Testis (tissue), 3 donors: ENCODE results near the gene CCDC154. TPM values are rescaled to one million over a fixed set of nuclear protein-coding genes. Genes with fewer than 3 reads are reported as not detected.

Experiments
- DNase-seq: peaks from one replicate; pipeline ENCODE4 v3.0.0-alpha.2; 2019
- H3K27ac ChIP-seq, 2 donors: fragments of 200-600 bp; sonication (generic); one replicate each; pipeline ENCODE4 v1.5.1; 2019
- H3K27me3 ChIP-seq: fragments of 200-600 bp; sonication (generic); one replicate; pipeline ENCODE4 v1.5.1; 2019
- H3K36me3 ChIP-seq: fragments of 200-600 bp; sonication (generic); one replicate; pipeline ENCODE4 v1.5.1; 2017; ENCODE audit warnings: low read depth; ENCODE audit errors: missing control alignments
- H3K4me1 ChIP-seq: fragments of 200-600 bp; sonication (generic); one replicate; pipeline ENCODE4 v1.5.1; 2019
- H3K4me3 ChIP-seq, 2 donors: fragments of 200-600 bp; sonication (generic); one replicate each; pipeline ENCODE4 v1.5.1; 2017 to 2019
- H3K9me3 ChIP-seq: fragments of 200-600 bp; sonication (generic); one replicate; pipeline ENCODE4 v1.5.1; 2017
- CTCF ChIP-seq, 3 experiments: fragments of 450-650 bp in 2 of 3; fragments of 200-600 bp in 1 of 3; sonication (generic) in 1 of 3; IDR thresholded peaks; one replicate each; pipeline ENCODE4 v1.5.1; 2016 to 2019; ENCODE audit warnings: antibody characterized with exemption in 3 of 3, mild to moderate bottlenecking in 2 of 3, moderate library complexity in 1 of 3
- POLR2A ChIP-seq: fragments of 450-650 bp; IDR thresholded peaks from one replicate; pipeline ENCODE4 v1.6.1; 2017; ENCODE audit warnings: antibody characterized with exemption, mild to moderate bottlenecking, moderate library complexity
- WGBS, 2 donors: methylation state at CpG; one replicate each; pipeline ENCODE4 v1.1.5; 2018; 5-methylcytosine and 5-hydroxymethylcytosine counted together
- intact Hi-C: fragments of 100-400 bp; cut with DNase I; formaldehyde crosslinking; loops from one replicate; pipeline ENCODE4 v1.15.1; 2023; ENCODE audit warnings: low total_unique reads
- polyA plus RNA-seq: library from polyadenylated mRNA; stranded (reverse); fragments of 350-450 nt; fragmentation: Illumina TruSeq; extraction: RNeasy Lipid Tissue Mini Kit (QIAGEN cat#74804); gene quantifications from one replicate; pipeline ENCODE4 v1.2.3, GENCODE V29; 2014; ENCODE audit warnings: low read depth, low replicate concordance; ENCODE audit not compliant: insufficient read depth
- total RNA-seq, 2 donors: library from RNA; depleted of rRNA; stranded (reverse); fragments of >200 nt; gene quantifications; one replicate each; pipeline ENCODE4 v1.2.3, GENCODE V29; 2016

Gene CCDC154
- total and polyA plus RNA-seq, 3 donors from 2014 or later, result 7.6 to 18.0 (median 14.8) TPM

DNA sequence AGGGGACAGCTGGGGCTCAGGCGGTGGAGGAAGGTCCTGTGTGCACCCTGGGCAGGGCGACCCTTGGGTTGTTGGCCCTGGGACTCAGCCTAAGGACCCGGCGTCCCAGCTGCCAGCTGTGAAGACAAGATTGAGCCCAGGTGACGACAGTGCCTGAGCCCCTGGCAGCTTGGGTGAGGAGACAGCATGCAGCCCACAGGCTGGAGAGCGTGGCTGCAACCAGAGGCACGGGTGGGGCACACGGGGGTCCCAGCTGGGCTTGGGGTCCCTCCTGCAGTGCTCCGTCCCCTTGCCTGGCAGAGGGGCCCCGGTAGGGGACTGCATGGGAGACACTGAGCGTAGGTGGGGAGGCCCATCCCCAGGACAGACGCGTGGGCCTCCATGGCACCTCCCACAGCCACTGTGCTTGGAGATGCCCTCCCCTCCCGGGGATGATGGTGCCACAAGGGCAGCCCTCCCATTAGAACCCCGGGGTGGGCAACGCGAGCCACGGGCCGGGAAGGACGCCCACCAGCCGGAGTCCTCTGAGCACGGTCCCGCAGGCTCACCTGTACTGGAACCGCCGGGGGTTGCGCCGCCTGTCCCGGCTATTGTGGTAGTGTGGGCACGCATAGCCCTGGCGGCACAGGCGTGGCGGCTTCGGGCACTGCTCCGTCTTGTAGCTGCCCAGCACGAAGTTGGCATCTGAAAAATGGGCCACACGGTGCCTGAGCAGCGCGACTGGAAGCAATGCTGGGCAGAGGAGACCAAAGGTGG, 45.4 kb downstream of the CCDC154 start:
- Histone ChIP-seq H3K36me3 (no peaks in the 10 kb centered on the region), H3K27me3 (no peaks in the 10 kb centered on the region), H3K27ac (no peak overlapping the region), H3K4me3 (no peak overlapping the region), H3K4me1 (no peaks in the 10 kb centered on the region), H3K9me3 (no peaks in the 10 kb centered on the region)
- TF ChIP-seq POLR2A (no peak), CTCF (IDR thresholded peaks at IDR 0.05) (no peak)
- DNase-seq, result no peak
- intact Hi-C loops, result no loop called here
- 94 to 99% methylated on average over 12 to 38 of the region's 38 CpGs for WGBS, 2 donors

- WGBS, 2 donors, result 93 to 96% methylated on average over 9 of the region's 9 CpGs
- intact Hi-C loops, result no loop called here
- no peak for DNase-seq
- Histone ChIP-seq H3K36me3 (no peaks in the 10 kb centered on the region), H3K4me3 (no peak overlapping the region), H3K27ac (no peak overlapping the region), H3K4me1 (no peaks in the 10 kb centered on the region), H3K27me3 (no peaks in the 10 kb centered on the region), H3K9me3 (no peaks in the 10 kb centered on the region)
- no peak for TF ChIP-seq CTCF (IDR thresholded peaks at IDR 0.05)
- TF ChIP-seq POLR2A, result no peak
Observed at GRCh38 chr16:1398351-1398750, 46.0 kb downstream of the CCDC154 start.

GRCh38 chr16:1397779-1398178, 46.6 kb downstream of the CCDC154 start:
- 94 to 97% methylated on average over 12 to 20 of the region's 21 CpGs for WGBS, 2 donors
- H3K36me3 ChIP-seq, result no peaks in the 10 kb centered on the region
- H3K27me3 ChIP-seq, result no peaks in the 10 kb centered on the region
- intact Hi-C loops, result no loop called here
- TF ChIP-seq CTCF (IDR thresholded peaks at IDR 0.05) (no peak), POLR2A (no peak)
- no peaks in the 10 kb centered on the region for H3K4me1 ChIP-seq
- no peak overlapping the region for H3K27ac ChIP-seq
- H3K4me3 ChIP-seq, result no peak overlapping the region
- no peak for DNase-seq
- no peaks in the 10 kb centered on the region for H3K9me3 ChIP-seq

GRCh38 chr16:1395444-1396031, 48.8 kb downstream of the CCDC154 start:
- no peaks in the 10 kb centered on the region for H3K4me1 ChIP-seq
- intact Hi-C loops, result no loop called here
- DNase-seq, result no peak
- no peaks in the 10 kb centered on the region for H3K27me3 ChIP-seq
- H3K4me3 ChIP-seq, result no peak overlapping the region
- no peak overlapping the region for H3K27ac ChIP-seq
- no peaks in the 10 kb centered on the region for H3K9me3 ChIP-seq
- no peaks in the 10 kb centered on the region for H3K36me3 ChIP-seq
- WGBS, 2 donors, result 85 to 86% methylated on average over 15 to 21 of the region's 22 CpGs
- TF ChIP-seq POLR2A (no peak), CTCF (IDR thresholded peaks at IDR 0.05) (no peak)
